ENCODE data around the gene AFF3.

The AFF3 gene

GRCh38 chr2:99865818-99866676 is 276.3 kb downstream of the AFF3 start:
- 84 to 87% methylated on average over 9 of the region's 9 CpGs for WGBS, 2 experiments
- Histone ChIP-seq H3K27me3 (ENCODE audit: control insufficient read depth, insufficient read depth, low read length, poor library complexity, severe bottlenecking) (no peaks in the 10 kb centered on the region), H3K27ac (ENCODE audit: insufficient read depth, low read depth, low read length, poor library complexity, severe bottlenecking) (no peak overlapping the region), H3K9me3 (ENCODE audit: control insufficient read depth, low read length) (no peaks in the 10 kb centered on the region), H3K4me3 (ENCODE audit: insufficient read depth, low read depth, low read length) (no peak overlapping the region), H3K36me3 (ENCODE audit: control insufficient read depth, insufficient read depth, low read length) (no peaks in the 10 kb centered on the region), H3K4me1 (ENCODE audit: control insufficient read depth, insufficient read depth, low read length) (peaks cover 5% of the 10 kb centered on the region)

- peaks cover 5% of the 10 kb centered on the region for H3K4me1 ChIP-seq (ENCODE audit: control insufficient read depth, insufficient read depth, low read length)
- H3K9me3 ChIP-seq (ENCODE audit: control insufficient read depth, low read length) = no peaks in the 10 kb centered on the region
- H3K4me3 ChIP-seq (ENCODE audit: insufficient read depth, low read depth, low read length) = no peak overlapping the region
- no peaks in the 10 kb centered on the region for H3K27me3 ChIP-seq (ENCODE audit: control insufficient read depth, insufficient read depth, low read length, poor library complexity, severe bottlenecking)
- no peak overlapping the region for H3K27ac ChIP-seq (ENCODE audit: insufficient read depth, low read depth, low read length, poor library complexity, severe bottlenecking)
- H3K36me3 ChIP-seq (ENCODE audit: control insufficient read depth, insufficient read depth, low read length) = no peaks in the 10 kb centered on the region
- 94 to 95% methylated on average over 10 of the region's 10 CpGs for WGBS, 2 experiments
Measured at GRCh38 chr2:99864561-99865553, 277.5 kb downstream of the AFF3 start.

- no peak overlapping the region for H3K27ac ChIP-seq (ENCODE audit: insufficient read depth, low read depth, low read length, poor library complexity, severe bottlenecking)
- 89 to 95% methylated on average over 2 of the region's 2 CpGs for WGBS, 2 experiments
- H3K4me3 ChIP-seq (ENCODE audit: insufficient read depth, low read depth, low read length) = no peak overlapping the region
- no peaks in the 10 kb centered on the region for H3K27me3 ChIP-seq (ENCODE audit: control insufficient read depth, insufficient read depth, low read length, poor library complexity, severe bottlenecking)
- no peaks in the 10 kb centered on the region for H3K9me3 ChIP-seq (ENCODE audit: control insufficient read depth, low read length)
- peaks cover 4% of the 10 kb centered on the region for H3K4me1 ChIP-seq (ENCODE audit: control insufficient read depth, insufficient read depth, low read length)
- H3K36me3 ChIP-seq (ENCODE audit: control insufficient read depth, insufficient read depth, low read length) = no peaks in the 10 kb centered on the region
Measured at GRCh38 chr2:99863903-99864270, 278.5 kb downstream of the AFF3 start.

- WGBS, 2 experiments = 91 to 97% methylated on average over 3 to 4 of the region's 4 CpGs
- no peak overlapping the region for H3K4me3 ChIP-seq (ENCODE audit: insufficient read depth, low read depth, low read length)
- no peaks in the 10 kb centered on the region for H3K36me3 ChIP-seq (ENCODE audit: control insufficient read depth, insufficient read depth, low read length)
- no peak overlapping the region for H3K27ac ChIP-seq (ENCODE audit: insufficient read depth, low read depth, low read length, poor library complexity, severe bottlenecking)
- H3K27me3 ChIP-seq (ENCODE audit: control insufficient read depth, insufficient read depth, low read length, poor library complexity, severe bottlenecking) = no peaks in the 10 kb centered on the region
- no peaks in the 10 kb centered on the region for H3K4me1 ChIP-seq (ENCODE audit: control insufficient read depth, insufficient read depth, low read length)
- H3K9me3 ChIP-seq (ENCODE audit: control insufficient read depth, low read length) = no peaks in the 10 kb centered on the region
Measured at GRCh38 chr2:99863236-99863902, 279.0 kb downstream of the AFF3 start.

- Histone ChIP-seq H3K9me3 (ENCODE audit: control insufficient read depth, low read length) (no peaks in the 10 kb centered on the region), H3K27ac (ENCODE audit: insufficient read depth, low read depth, low read length, poor library complexity, severe bottlenecking) (no peak overlapping the region), H3K27me3 (ENCODE audit: control insufficient read depth, insufficient read depth, low read length, poor library complexity, severe bottlenecking) (no peaks in the 10 kb centered on the region), H3K4me1 (ENCODE audit: control insufficient read depth, insufficient read depth, low read length) (no peaks in the 10 kb centered on the region), H3K36me3 (ENCODE audit: control insufficient read depth, insufficient read depth, low read length) (no peaks in the 10 kb centered on the region), H3K4me3 (ENCODE audit: insufficient read depth, low read depth, low read length) (no peak overlapping the region)
- WGBS, 2 experiments = 92 to 100% methylated on average over 3 of the region's 3 CpGs
Measured at GRCh38 chr2:99862566-99862965, 279.8 kb downstream of the AFF3 start.

- H3K36me3 ChIP-seq (ENCODE audit: control insufficient read depth, insufficient read depth, low read length) = no peaks in the 10 kb centered on the region
- WGBS, 2 experiments = 100% methylated on average over 1 of the region's 2 CpGs; no CpG with 5 or more reads in 1 of the 2 experiments
- no peaks in the 10 kb centered on the region for H3K9me3 ChIP-seq (ENCODE audit: control insufficient read depth, low read length)
- H3K4me1 ChIP-seq (ENCODE audit: control insufficient read depth, insufficient read depth, low read length) = no peaks in the 10 kb centered on the region
- no peak overlapping the region for H3K4me3 ChIP-seq (ENCODE audit: insufficient read depth, low read depth, low read length)
- no peak overlapping the region for H3K27ac ChIP-seq (ENCODE audit: insufficient read depth, low read depth, low read length, poor library complexity, severe bottlenecking)
- H3K27me3 ChIP-seq (ENCODE audit: control insufficient read depth, insufficient read depth, low read length, poor library complexity, severe bottlenecking) = no peaks in the 10 kb centered on the region
Measured at GRCh38 chr2:99861376-99861760, 281.0 kb downstream of the AFF3 start.

GRCh38 chr2:99860720-99861375 is 281.5 kb downstream of the AFF3 start:
- no peak overlapping the region for H3K4me3 ChIP-seq (ENCODE audit: insufficient read depth, low read depth, low read length)
- H3K36me3 ChIP-seq (ENCODE audit: control insufficient read depth, insufficient read depth, low read length) = no peaks in the 10 kb centered on the region
- 96 to 100% methylated on average over 2 of the region's 4 CpGs for WGBS, 2 experiments
- no peaks in the 10 kb centered on the region for H3K4me1 ChIP-seq (ENCODE audit: control insufficient read depth, insufficient read depth, low read length)
- H3K27ac ChIP-seq (ENCODE audit: insufficient read depth, low read depth, low read length, poor library complexity, severe bottlenecking) = no peak overlapping the region
- H3K27me3 ChIP-seq (ENCODE audit: control insufficient read depth, insufficient read depth, low read length, poor library complexity, severe bottlenecking) = no peaks in the 10 kb centered on the region
- no peaks in the 10 kb centered on the region for H3K9me3 ChIP-seq (ENCODE audit: control insufficient read depth, low read length)

- H3K27ac ChIP-seq (ENCODE audit: insufficient read depth, low read depth, low read length, poor library complexity, severe bottlenecking) = no peak overlapping the region
- WGBS, 2 experiments = 95 to 96% methylated on average over 6 of the region's 6 CpGs
- no peaks in the 10 kb centered on the region for H3K27me3 ChIP-seq (ENCODE audit: control insufficient read depth, insufficient read depth, low read length, poor library complexity, severe bottlenecking)
- no peak overlapping the region for H3K4me3 ChIP-seq (ENCODE audit: insufficient read depth, low read depth, low read length)
- no peaks in the 10 kb centered on the region for H3K9me3 ChIP-seq (ENCODE audit: control insufficient read depth, low read length)
- no peaks in the 10 kb centered on the region for H3K36me3 ChIP-seq (ENCODE audit: control insufficient read depth, insufficient read depth, low read length)
- no peaks in the 10 kb centered on the region for H3K4me1 ChIP-seq (ENCODE audit: control insufficient read depth, insufficient read depth, low read length)
Measured at GRCh38 chr2:99858951-99859596, 283.3 kb downstream of the AFF3 start.

GRCh38 chr2:99857867-99858444 is 284.4 kb downstream of the AFF3 start:
- H3K4me1 ChIP-seq (ENCODE audit: control insufficient read depth, insufficient read depth, low read length) = no peaks in the 10 kb centered on the region
- WGBS, 2 experiments = 94 to 99% methylated on average over 4 of the region's 4 CpGs
- H3K4me3 ChIP-seq (ENCODE audit: insufficient read depth, low read depth, low read length) = no peak overlapping the region
- H3K36me3 ChIP-seq (ENCODE audit: control insufficient read depth, insufficient read depth, low read length) = no peaks in the 10 kb centered on the region
- no peaks in the 10 kb centered on the region for H3K9me3 ChIP-seq (ENCODE audit: control insufficient read depth, low read length)
- H3K27me3 ChIP-seq (ENCODE audit: control insufficient read depth, insufficient read depth, low read length, poor library complexity, severe bottlenecking) = no peaks in the 10 kb centered on the region
- no peak overlapping the region for H3K27ac ChIP-seq (ENCODE audit: insufficient read depth, low read depth, low read length, poor library complexity, severe bottlenecking)
